Ovary (tissue), 9 donors: ENCODE measurements around the gene CDH23. TPM values are rescaled to one million over a fixed set of nuclear protein-coding genes. Genes with fewer than 3 reads are reported as not detected.

Source experiments
- DNase-seq, 5 donors: peaks; one replicate each; pipeline ENCODE4 v3.0.0-alpha.2; 2019 to 2020
- H3K27ac ChIP-seq, 2 donors: fragments of 200-600 bp; one replicate each; pipeline versions ENCODE4 v1.5.1 to v1.8.0; 2019 to 2022
- H3K27me3 ChIP-seq: fragments of 200-600 bp; one replicate; pipeline ENCODE4 v1.8.0; 2022
- H3K36me3 ChIP-seq: fragments of 200-600 bp; sonication (generic); one replicate; pipeline ENCODE4 v1.5.1; 2019
- H3K4me1 ChIP-seq: one replicate; pipeline ENCODE4 v1.8.1; 2013; ENCODE audit warnings: mild to moderate bottlenecking, moderate library complexity; ENCODE audit not compliant: insufficient read depth
- H3K4me3 ChIP-seq: fragments of 200-600 bp; sonication (generic); one replicate; pipeline ENCODE4 v1.5.1; 2017
- H3K9me3 ChIP-seq, 2 donors: fragments of 200-600 bp in 1 of 2; sonication (generic) in 1 of 2; one replicate each; pipeline versions ENCODE4 v1.5.1 to v1.8.1; 2013 to 2019; ENCODE audit warnings: mild to moderate bottlenecking in 1 of 2, moderate library complexity in 1 of 2
- EP300 ChIP-seq: sonication (generic); formaldehyde crosslinking; IDR thresholded peaks from one replicate; pipeline ENCODE4 v1.6.1; 2017; ENCODE audit warnings: antibody characterized with exemption
- POLR2A ChIP-seq: fragments of 450-650 bp; IDR thresholded peaks from one replicate; pipeline ENCODE4 v1.6.1; 2017; ENCODE audit warnings: antibody characterized with exemption, mild to moderate bottlenecking, moderate library complexity
- WGBS, 3 donors: extraction: QIAGEN DNeasy Blood & Tissue Kit in 1 of 3; methylation state at CpG; one replicate each; pipeline versions ENCODE4 v1.1.5 to v1.1.7; 2013 to 2017; 5-methylcytosine and 5-hydroxymethylcytosine counted together
- intact Hi-C, 4 donors: fragments of 100-400 bp; cut with DNase I; formaldehyde crosslinking; loops; one replicate each; pipeline versions ENCODE4 v1.11.0 to v1.15.1; 2022 to 2023
- polyA plus RNA-seq, 2 donors: library from polyadenylated mRNA; stranded (reverse); fragments of 200-250 nt in 1 of 2; fragments of 350-450 nt in 1 of 2; fragmentation: Illumina TruSeq in 1 of 2; extraction: RNeasy Lipid Tissue Mini Kit (QIAGEN cat#74804) in 1 of 2; gene quantifications; one replicate each; pipeline ENCODE4 v1.2.3, GENCODE V29; 2013 to 2014
- total RNA-seq, 7 donors: library from RNA; depleted of rRNA in 2 of 7; stranded (reverse); fragments of >200 nt in 2 of 7; fragmentation: NEBNext Ultra II Directional in 3 of 7; extraction: Animal tissue kit (Norgen Biotek cat#: 25700) in 3 of 7; gene quantifications; one replicate each; pipeline versions ENCODE4 v1.1.0 to v1.2.4, GENCODE V29; 2016 to 2023
- TF ChIP-seq, protein P1 (sequence below), 3 donors: fragments of 450-650 bp in 2 of 3; fragments of 200-600 bp in 1 of 3; IDR thresholded peaks; one replicate each; pipeline versions ENCODE4 v1.5.1 to v1.8.0; 2016 to 2022; ENCODE audit warnings: antibody characterized with exemption in 3 of 3, mild to moderate bottlenecking in 1 of 3
- donor health status: DM: no; HTN: no; CAD: no; lungs with moderate emphysema.
- donor health status: DM: no; HTN: no; CAD: no.
- donor health status: Bipolar disorder and iron deficiency.
- donor health status: DM: yes; HTN: yes; CAD: no.
- donor health status: DM: no; HTN: no; CAD: no.
- donor health status: DM: yes; HTN: yes; CAD: no.

CDH23 gene
- total and polyA plus RNA-seq, 9 donors, result 7.5 to 108 (median 39.1) TPM

DNA sequence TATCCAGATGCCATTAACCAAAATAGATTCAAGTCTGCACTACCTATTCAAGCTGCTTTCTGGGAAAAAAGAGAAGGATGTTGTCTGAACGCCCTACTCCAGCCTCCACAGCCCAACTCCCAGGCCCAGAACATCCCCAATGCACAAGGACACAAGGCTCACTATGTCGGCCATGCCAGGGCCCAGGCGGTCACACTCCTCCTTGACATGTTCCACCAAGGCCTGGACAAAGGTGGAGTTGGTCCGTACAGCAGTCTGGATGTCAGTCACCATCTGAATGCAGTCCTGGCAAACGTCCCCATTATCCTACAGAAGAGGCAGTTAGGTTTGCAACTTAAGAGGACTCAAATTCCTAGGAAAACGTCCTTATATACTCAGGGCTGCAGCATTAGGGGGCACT, 431.1 kb downstream of the CDH23 start:
- H3K27me3 ChIP-seq, result no peaks in the 10 kb centered on the region
- no peak overlapping the region for H3K27ac ChIP-seq
- H3K4me3 ChIP-seq, result no peak overlapping the region
- no peaks in the 10 kb centered on the region for H3K9me3 ChIP-seq
- WGBS, 3 donors, result 71 to 80% (median 75%) methylated on average over 6 of the region's 6 CpGs
- intact Hi-C loops, result loop anchor here in 1 of 4 donors (5.0 kb wide), 1 partner anchor 306 kb away; no protein-coding TSS in a partner anchor
- no peak for TF ChIP-seq POLR2A
- peaks cover 3% of the 10 kb centered on the region for H3K36me3 ChIP-seq
- DNase-seq, result no peak
- no peaks in the 10 kb centered on the region for H3K4me1 ChIP-seq

DNA sequence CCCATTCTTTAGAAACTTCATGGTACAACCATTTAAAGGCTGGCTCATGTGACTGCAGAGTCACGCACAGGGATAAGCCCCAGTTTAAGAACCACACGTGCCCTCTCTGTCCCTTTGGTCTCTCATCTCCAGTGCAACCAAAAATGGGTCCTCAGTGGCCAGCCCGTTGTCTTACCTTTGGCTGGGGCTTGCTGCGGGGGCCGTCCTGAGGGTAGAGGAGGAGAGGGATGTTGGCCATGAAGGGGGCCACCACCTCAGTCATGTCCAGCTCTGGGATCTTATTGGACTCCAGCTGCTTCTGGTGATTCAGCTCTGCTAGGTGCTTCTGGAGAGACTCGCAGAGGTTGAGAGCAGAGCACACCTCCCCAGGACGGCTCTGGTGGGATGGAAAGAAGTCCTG, 432.0 kb downstream of the CDH23 start:
- Histone ChIP-seq H3K9me3 (no peaks in the 10 kb centered on the region), H3K4me3 (no peak overlapping the region), H3K27ac (no peak overlapping the region), H3K4me1 (no peaks in the 10 kb centered on the region), H3K27me3 (no peaks in the 10 kb centered on the region), H3K36me3 (peaks cover 3% of the 10 kb centered on the region)
- no peak for TF ChIP-seq EP300
- no peak for TF ChIP-seq POLR2A
- DNase-seq, result no peak
- intact Hi-C loops, result loop anchor here in 1 of 4 donors (5.0 kb wide), 1 partner anchor 306 kb away; no protein-coding TSS in a partner anchor
- WGBS, 3 donors, result 89 to 93% (median 89%) methylated on average over 7 of the region's 7 CpGs

DNA sequence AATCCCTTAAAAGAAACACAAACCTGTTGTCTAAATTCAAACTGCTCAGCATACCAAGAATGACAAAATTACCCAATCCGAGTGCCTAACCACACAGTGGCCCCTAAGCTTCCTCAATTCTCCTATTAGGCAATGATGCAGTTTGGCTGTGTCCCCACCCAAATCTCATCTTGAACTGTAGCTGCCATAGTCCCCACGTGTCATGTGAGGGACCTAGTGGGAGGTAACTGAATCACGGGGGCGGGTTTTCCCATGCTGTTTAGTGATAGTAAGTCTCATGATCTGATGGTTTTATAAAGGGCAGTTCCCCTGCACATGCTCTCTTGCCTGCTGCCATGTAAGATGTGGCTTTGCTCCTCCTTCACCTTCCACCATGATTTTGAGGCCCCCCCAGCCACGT, 432.5 kb downstream of the CDH23 start:
- H3K9me3 ChIP-seq, result no peaks in the 10 kb centered on the region
- 68 to 75% (median 73%) methylated on average over 5 of the region's 5 CpGs for WGBS, 3 donors
- TF ChIP-seq POLR2A (no peak), EP300 (no peak)
- TF ChIP-seq, protein P1, sequence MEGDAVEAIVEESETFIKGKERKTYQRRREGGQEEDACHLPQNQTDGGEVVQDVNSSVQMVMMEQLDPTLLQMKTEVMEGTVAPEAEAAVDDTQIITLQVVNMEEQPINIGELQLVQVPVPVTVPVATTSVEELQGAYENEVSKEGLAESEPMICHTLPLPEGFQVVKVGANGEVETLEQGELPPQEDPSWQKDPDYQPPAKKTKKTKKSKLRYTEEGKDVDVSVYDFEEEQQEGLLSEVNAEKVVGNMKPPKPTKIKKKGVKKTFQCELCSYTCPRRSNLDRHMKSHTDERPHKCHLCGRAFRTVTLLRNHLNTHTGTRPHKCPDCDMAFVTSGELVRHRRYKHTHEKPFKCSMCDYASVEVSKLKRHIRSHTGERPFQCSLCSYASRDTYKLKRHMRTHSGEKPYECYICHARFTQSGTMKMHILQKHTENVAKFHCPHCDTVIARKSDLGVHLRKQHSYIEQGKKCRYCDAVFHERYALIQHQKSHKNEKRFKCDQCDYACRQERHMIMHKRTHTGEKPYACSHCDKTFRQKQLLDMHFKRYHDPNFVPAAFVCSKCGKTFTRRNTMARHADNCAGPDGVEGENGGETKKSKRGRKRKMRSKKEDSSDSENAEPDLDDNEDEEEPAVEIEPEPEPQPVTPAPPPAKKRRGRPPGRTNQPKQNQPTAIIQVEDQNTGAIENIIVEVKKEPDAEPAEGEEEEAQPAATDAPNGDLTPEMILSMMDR (IDR thresholded peaks at IDR 0.05), result no peak
- H3K4me3 ChIP-seq, result no peak overlapping the region
- intact Hi-C loops, result loop anchor here in 1 of 4 donors (5.0 kb wide), 1 partner anchor 307 kb away; no protein-coding TSS in a partner anchor
- peaks cover 3% of the 10 kb centered on the region for H3K36me3 ChIP-seq
- H3K27ac ChIP-seq, result no peak overlapping the region
- DNase-seq, result no peak
- H3K27me3 ChIP-seq, result no peaks in the 10 kb centered on the region
- no peaks in the 10 kb centered on the region for H3K4me1 ChIP-seq

DNA sequence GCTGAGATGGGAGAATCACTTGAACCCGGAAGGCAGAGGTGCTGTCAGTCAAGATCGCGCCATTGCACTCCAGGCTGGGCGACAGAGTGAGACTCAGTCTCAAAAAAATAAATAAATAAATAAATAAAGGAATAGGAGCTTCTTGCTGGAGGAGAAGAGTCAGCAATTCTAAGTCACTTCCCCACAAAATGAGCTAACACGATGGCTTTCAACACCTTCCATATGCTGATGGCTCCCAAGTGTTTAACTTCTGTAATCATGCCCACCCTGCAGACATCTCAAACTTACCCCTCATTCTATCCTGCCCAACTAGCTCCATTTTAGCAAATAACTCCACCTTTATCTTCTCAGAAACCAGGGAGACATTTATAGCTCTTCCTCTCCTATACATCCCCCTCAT, 433.2 kb downstream of the CDH23 start:
- WGBS, 3 donors, result 93 to 95% (median 94%) methylated on average over 5 of the region's 5 CpGs
- H3K4me3 ChIP-seq, result no peak overlapping the region
- no peak overlapping the region for H3K27ac ChIP-seq
- intact Hi-C loops, result loop anchor here in 1 of 4 donors (5.0 kb wide), 1 partner anchor 308 kb away; no protein-coding TSS in a partner anchor
- DNase-seq, result no peak
- H3K4me1 ChIP-seq, result peaks cover 2% of the 10 kb centered on the region
- H3K9me3 ChIP-seq, result no peaks in the 10 kb centered on the region
- no peaks in the 10 kb centered on the region for H3K27me3 ChIP-seq
- no peaks in the 10 kb centered on the region for H3K36me3 ChIP-seq
- TF ChIP-seq, protein P1 (IDR thresholded peaks at IDR 0.05), result no peak
- TF ChIP-seq POLR2A (no peak), EP300 (no peak)

DNA sequence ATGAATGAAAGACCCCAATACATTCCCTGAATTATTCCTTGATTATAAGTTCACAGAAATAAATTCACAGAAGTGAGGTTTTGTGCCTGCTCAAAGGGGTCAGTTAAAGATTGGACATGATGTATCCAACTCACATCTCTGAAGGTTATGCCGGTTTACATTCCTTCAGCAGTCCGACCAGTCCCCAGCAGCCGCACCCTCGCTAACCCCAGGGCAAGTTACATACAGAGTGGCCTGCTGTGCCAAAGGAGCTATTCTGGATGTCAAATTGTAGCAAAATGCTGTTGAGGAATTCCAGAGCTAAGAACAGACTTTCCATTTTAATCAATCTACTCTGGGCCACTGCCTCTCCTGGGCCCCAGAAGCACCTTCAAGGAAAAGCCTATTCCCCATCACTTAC, 434.0 kb downstream of the CDH23 start:
- Histone ChIP-seq H3K36me3 (no peaks in the 10 kb centered on the region), H3K4me1 (peaks cover 3% of the 10 kb centered on the region)

More for the DNA sequence above, 434.0 kb downstream of the CDH23 start:
- DNase-seq, result no peak
- Histone ChIP-seq H3K27me3 (no peaks in the 10 kb centered on the region), H3K27ac (no peak overlapping the region), H3K9me3 (no peaks in the 10 kb centered on the region), H3K4me3 (no peak overlapping the region)
- TF ChIP-seq POLR2A (no peak), EP300 (no peak)
- TF ChIP-seq, protein P1 (IDR thresholded peaks at IDR 0.05), result no peak
- 70 to 88% (median 81%) methylated on average over 4 of the region's 4 CpGs for WGBS, 3 donors
- intact Hi-C loops, result no loop called here
